Naive thymus-derived CD4-positive, alpha-beta T cell (primary cell): ENCODE results near the gene UCP3. TPM values are rescaled to one million over a fixed set of nuclear protein-coding genes. Genes with fewer than 3 reads are reported as not detected.

Source experiments
- ATAC-seq: fragments of 150-1000 bp; cut with Tn5 transposase; 2 replicates; pipeline ENCODE4 v1.10.0; 2021; ENCODE audit warnings: mild to moderate bottlenecking, moderate library complexity
- CTCF ChIA-PET: fragments of 350-600 bp; sonication (Branson Sonifier 250); formaldehyde crosslinking; loops from one replicate; lab custom pipeline; 2021; ENCODE audit warnings: antibody characterized with exemption; lab: Charles Lee
- POLR2A ChIA-PET: fragments of 350-600 bp; sonication (Branson Sonifier 250); formaldehyde crosslinking; loops from one replicate; lab custom pipeline; 2021; ENCODE audit warnings: antibody characterized with exemption, inconsistent platforms; lab: Charles Lee
- DNase-seq, 9 donors: peaks; one replicate each; pipeline versions ENCODE4 v3.0.0 to v3.0.0-alpha.2; 2020 to 2022; ENCODE audit warnings: mixed read lengths in 1 of 9
- H3K27ac ChIP-seq: one replicate; pipeline ENCODE4 v1.7.0; 2013; ENCODE audit warnings: mild to moderate bottlenecking, low read depth, low read length, moderate library complexity
- H3K27me3 ChIP-seq, 2 donors: one replicate each; pipeline ENCODE4 v1.7.0; 2013; ENCODE audit warnings: low read length in 2 of 2, mild to moderate bottlenecking in 2 of 2, moderate library complexity in 2 of 2; ENCODE audit not compliant: control insufficient read depth in 2 of 2, insufficient read depth in 2 of 2
- H3K36me3 ChIP-seq, 3 experiments: 1 replicate in 2 of 3; 2 replicates in 1 of 3; pipeline ENCODE4 v1.7.0; 2013; ENCODE audit warnings: low read length in 3 of 3, mild to moderate bottlenecking in 3 of 3, moderate library complexity in 1 of 3; ENCODE audit not compliant: insufficient read depth in 3 of 3, control insufficient read depth in 2 of 3
- H3K4me1 ChIP-seq, 2 donors: one replicate each; pipeline ENCODE4 v1.7.0; 2013; ENCODE audit warnings: low read length in 2 of 2, mild to moderate bottlenecking in 2 of 2, moderate library complexity in 1 of 2; ENCODE audit not compliant: control insufficient read depth in 2 of 2, insufficient read depth in 2 of 2
- H3K4me3 ChIP-seq: 2 replicates; pipeline ENCODE4 v1.7.0; 2013; ENCODE audit warnings: mild to moderate bottlenecking, low read length
- H3K9me3 ChIP-seq, 3 experiments: 1 replicate in 2 of 3; 2 replicates in 1 of 3; pipeline ENCODE4 v1.7.0; 2013; ENCODE audit warnings: low read length in 3 of 3; ENCODE audit not compliant: control insufficient read depth in 2 of 3
- H3K27ac Mint-ChIP-seq, 9 donors: one replicate each; pipeline ENCODE4 v1.8.0; 2020 to 2022; ENCODE audit warnings: mixed read lengths in 9 of 9, mild to moderate bottlenecking in 8 of 9, moderate library complexity in 5 of 9, inconsistent platforms in 2 of 9
- H3K27me3 Mint-ChIP-seq, 5 donors: one replicate each; pipeline ENCODE4 v1.8.0; 2021 to 2022; ENCODE audit warnings: mixed read lengths in 5 of 5, mild to moderate bottlenecking in 1 of 5
- H3K36me3 Mint-ChIP-seq, 5 donors: one replicate each; pipeline ENCODE4 v1.8.0; 2020 to 2022; ENCODE audit warnings: mixed read lengths in 5 of 5, mild to moderate bottlenecking in 3 of 5, inconsistent platforms in 1 of 5
- H3K4me1 Mint-ChIP-seq, 7 donors: one replicate each; pipeline ENCODE4 v1.8.0; 2020 to 2022; ENCODE audit warnings: mixed read lengths in 7 of 7, mild to moderate bottlenecking in 3 of 7, inconsistent platforms in 1 of 7
- H3K4me3 Mint-ChIP-seq, 10 donors: one replicate each; pipeline ENCODE4 v1.8.0; 2020 to 2022; ENCODE audit warnings: mild to moderate bottlenecking in 10 of 10, mixed read lengths in 10 of 10, moderate library complexity in 6 of 10, inconsistent platforms in 2 of 10
- H3K9me3 Mint-ChIP-seq, 11 donors: one replicate each; pipeline ENCODE4 v1.8.0; 2020 to 2022; ENCODE audit warnings: mixed read lengths in 11 of 11, mild to moderate bottlenecking in 4 of 11, inconsistent platforms in 1 of 11, moderate library complexity in 1 of 11
- intact Hi-C, 2 donors: fragments of 100-400 bp; cut with micrococcal nuclease; formaldehyde crosslinking; loops; one replicate each; pipeline ENCODE4 v1.15.1; 2023
- polyA plus RNA-seq, 2 donors: library from polyadenylated mRNA; unstranded; fragments of 300-500 nt; fragmentation: Illumina TruSeq; gene quantifications; one replicate each; pipeline ENCODE4 v1.2.3, GENCODE V29; 2021
- total RNA-seq, 6 experiments: library from RNA in 5 of 6; stranded (reverse) in 5 of 6; gene quantifications; 1 replicate in 5 of 6; 2 replicates in 1 of 6; pipeline ENCODE4 v1.2.3 and lab custom pipeline; 2021 to 2026

The UCP3 gene
- total and polyA plus RNA-seq, 7 experiments from 2014 or later: 0.41 to 10.5 (median 6.1) TPM

DNA sequence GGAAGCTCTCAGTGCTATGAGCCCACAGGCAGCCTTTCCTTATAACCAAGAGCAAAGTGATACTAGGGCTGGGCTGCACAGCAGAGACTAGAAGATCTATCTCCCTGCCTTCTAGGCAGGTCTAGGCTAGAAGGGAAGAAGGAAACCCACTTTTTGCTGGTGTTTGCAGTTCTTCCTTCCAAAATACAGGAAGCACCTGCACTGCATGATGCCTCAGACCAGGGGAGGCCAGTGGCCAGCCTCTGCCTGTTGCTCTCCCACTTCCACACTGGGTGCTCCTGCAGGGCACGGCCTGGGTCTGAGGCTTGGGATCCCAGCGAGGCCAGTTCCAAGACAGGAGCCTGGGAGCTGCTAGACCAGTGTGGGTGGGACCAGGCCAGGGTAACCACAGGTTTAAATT, 6.0 kb upstream of the UCP3 start:
- Histone ChIP-seq H3K9me3 (no peaks in the 10 kb centered on the region), H3K4me3 (no peak overlapping the region), H3K4me1 (peaks cover 66 to 67% of the 10 kb centered on the region in 2 donors), H3K36me3 (peaks cover 0 to 4% (median 0%) of the 10 kb centered on the region in 3 experiments), H3K27me3 (no peaks in the 10 kb centered on the region), H3K27ac (peak overlapping the region; percentile 8)
- no peak for DNase-seq
- peaks cover 4 to 30% (median 21%) of the 10 kb centered on the region in 5 donors for H3K36me3 Mint-ChIP-seq
- no peaks in the 10 kb centered on the region for H3K27me3 Mint-ChIP-seq
- peak overlapping the region; percentile 45 to 90 (median 79) for H3K27ac Mint-ChIP-seq
- ATAC-seq: no peak
- H3K4me1 Mint-ChIP-seq: peaks cover 40 to 82% (median 75%) of the 10 kb centered on the region in 7 donors
- H3K9me3 Mint-ChIP-seq: peaks cover 0 to 3% (median 0%) of the 10 kb centered on the region in 11 donors
- peak overlapping the region in 6 of 10 donors; percentile 18 to 57 (median 40) for H3K4me3 Mint-ChIP-seq
- intact Hi-C loops: no loop called here
- CTCF ChIA-PET: interaction anchor here (0.8 to 2.3 kb wide), 4 partner anchors 10 to 45 kb away, joined by 3 to 6 read pairs (median 4); no protein-coding TSS in a partner anchor
- POLR2A ChIA-PET: interaction anchor here (1.0 to 14.0 kb wide), 7 partner anchors 8 to 50 kb away, joined by 3 to 237 read pairs (median 26); partner anchors contain the start of gene UCP2

DNA sequence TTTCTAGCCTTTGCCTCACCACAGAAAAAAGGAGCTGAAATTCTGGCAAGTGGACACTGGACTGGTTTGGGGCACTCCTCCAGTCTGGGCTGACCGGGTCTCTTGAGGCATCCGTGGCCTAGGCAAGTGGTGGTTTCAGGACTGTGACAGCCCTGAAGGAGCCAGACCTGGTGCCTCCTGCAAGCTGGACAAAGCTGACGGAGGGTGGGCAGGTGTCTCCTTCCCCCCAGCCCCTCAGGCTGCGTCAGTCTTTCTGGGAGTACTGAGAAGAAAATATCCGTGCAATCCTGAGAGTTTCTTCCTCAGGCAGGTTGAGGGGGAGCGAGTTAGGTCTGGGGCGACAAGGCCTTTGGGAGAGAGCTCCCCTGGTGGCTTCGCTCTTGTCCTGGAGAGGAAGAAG, 4.3 kb upstream of the UCP3 start:
- intact Hi-C loops: no loop called here
- H3K9me3 Mint-ChIP-seq: peaks cover 0 to 3% (median 0%) of the 10 kb centered on the region in 11 donors
- ChIA-PET CTCF (interaction anchor here (1.0 to 2.3 kb wide), 4 partner anchors 8 to 49 kb away, joined by 3 to 13 read pairs (median 6); no protein-coding TSS in a partner anchor), POLR2A (interaction anchor here (0.9 to 14.0 kb wide), 7 partner anchors 8 to 157 kb away, joined by 3 to 237 read pairs (median 26); partner anchors contain the start of gene UCP2)
- ATAC-seq: no peak
- Histone ChIP-seq H3K4me3 (no peak overlapping the region), H3K4me1 (peaks cover 70 to 80% of the 10 kb centered on the region in 2 donors), H3K27me3 (no peaks in the 10 kb centered on the region), H3K27ac (no peak overlapping the region), H3K9me3 (no peaks in the 10 kb centered on the region), H3K36me3 (peaks cover 0 to 4% (median 0%) of the 10 kb centered on the region in 3 experiments)
- DNase-seq: no peak
- no peaks in the 10 kb centered on the region for H3K27me3 Mint-ChIP-seq
- H3K4me1 Mint-ChIP-seq: peaks cover 45 to 92% (median 85%) of the 10 kb centered on the region in 7 donors
- peak overlapping the region; percentile 38 to 98 (median 90) for H3K27ac Mint-ChIP-seq
- H3K4me3 Mint-ChIP-seq: peak overlapping the region in 1 of 10 donors; percentile 76
- peaks cover 4 to 29% (median 20%) of the 10 kb centered on the region in 5 donors for H3K36me3 Mint-ChIP-seq

- intact Hi-C loops: loop anchor here in 1 of 2 donors (1.0 kb wide), 1 partner anchor 8 kb away; no protein-coding TSS in a partner anchor
Observed at GRCh38 chr11:74012074-74012809, 3.4 kb upstream of the UCP3 start.

GRCh38 chr11:74011360-74012073, 2.6 kb upstream of the UCP3 start:
- POLR2A ChIA-PET: interaction anchor here (0.9 to 14.0 kb wide), 8 partner anchors 9 to 40 kb away, joined by 4 to 237 read pairs (median 8); partner anchors contain the start of gene UCP2
- intact Hi-C loops: loop anchor here (1.0 to 2.0 kb wide), 6 partner anchors 9 to 31 kb away; no protein-coding TSS in a partner anchor
- H3K9me3 Mint-ChIP-seq: peaks cover 0 to 3% (median 0%) of the 10 kb centered on the region in 11 donors
- CTCF ChIA-PET: interaction anchor here (0.6 to 1.4 kb wide), 4 partner anchors 22 to 162 kb away, joined by 3 to 4 read pairs (median 3); no protein-coding TSS in a partner anchor
- Histone ChIP-seq H3K9me3 (no peaks in the 10 kb centered on the region), H3K27ac (peak overlapping the region; percentile 61), H3K27me3 (no peaks in the 10 kb centered on the region), H3K4me1 (peaks cover 83 to 95% of the 10 kb centered on the region in 2 donors), H3K36me3 (no peaks in the 10 kb centered on the region), H3K4me3 (no peak overlapping the region)
- H3K4me3 Mint-ChIP-seq: peak overlapping the region; percentile 55 to 81 (median 66)
- peaks cover 46 to 99% (median 87%) of the 10 kb centered on the region in 7 donors for H3K4me1 Mint-ChIP-seq
- DNase-seq: peak in 8 of 9 donors; percentile 16 to 67 (median 46)
- ATAC-seq: peak; percentile 84
- H3K27ac Mint-ChIP-seq: peak overlapping the region; percentile 80 to 98 (median 94)
- peaks cover 4 to 23% (median 7%) of the 10 kb centered on the region in 5 donors for H3K36me3 Mint-ChIP-seq
- H3K27me3 Mint-ChIP-seq: no peaks in the 10 kb centered on the region

More at GRCh38 chr11:74012074-74012809, 3.4 kb upstream of the UCP3 start:
- no peaks in the 10 kb centered on the region for H3K27me3 ChIP-seq
- CTCF ChIA-PET: interaction anchor here (0.6 to 1.8 kb wide), 5 partner anchors 8 to 161 kb away, joined by 3 to 13 read pairs (median 3); no protein-coding TSS in a partner anchor
- no peaks in the 10 kb centered on the region for H3K9me3 ChIP-seq
- ATAC-seq: no peak
- H3K27me3 Mint-ChIP-seq: no peaks in the 10 kb centered on the region
- no peak for DNase-seq
- H3K4me3 ChIP-seq: no peak overlapping the region
- H3K36me3 Mint-ChIP-seq: peaks cover 4 to 28% (median 14%) of the 10 kb centered on the region in 5 donors
- H3K27ac Mint-ChIP-seq: peak overlapping the region; percentile 80 to 98 (median 94)
- peak overlapping the region; percentile 55 to 81 (median 66) for H3K4me3 Mint-ChIP-seq
- peaks cover 0 to 4% (median 0%) of the 10 kb centered on the region in 3 experiments for H3K36me3 ChIP-seq
- peak overlapping the region; percentile 61 for H3K27ac ChIP-seq
- peaks cover 76 to 88% of the 10 kb centered on the region in 2 donors for H3K4me1 ChIP-seq
- peaks cover 0 to 3% (median 0%) of the 10 kb centered on the region in 11 donors for H3K9me3 Mint-ChIP-seq
- POLR2A ChIA-PET: interaction anchor here (0.9 to 14.0 kb wide), 8 partner anchors 8 to 156 kb away, joined by 3 to 237 read pairs (median 8); partner anchors contain the start of gene UCP2
- H3K4me1 Mint-ChIP-seq: peaks cover 42 to 99% (median 90%) of the 10 kb centered on the region in 7 donors

GRCh38 chr11:74010306-74011300, 1.7 kb upstream of the UCP3 start:
- peak in 1 of 9 donors; percentile 20 for DNase-seq
- peaks cover 47 to 99% (median 87%) of the 10 kb centered on the region in 7 donors for H3K4me1 Mint-ChIP-seq

More at GRCh38 chr11:74010306-74011300, 1.7 kb upstream of the UCP3 start:
- peaks cover 89 to 96% of the 10 kb centered on the region in 2 donors for H3K4me1 ChIP-seq
- Mint-ChIP-seq H3K27ac (peak overlapping the region; percentile 80 to 98 (median 94)), H3K27me3 (no peaks in the 10 kb centered on the region), H3K36me3 (peaks cover 0 to 17% (median 0%) of the 10 kb centered on the region in 5 donors), H3K4me3 (peak overlapping the region; percentile 55 to 81 (median 72)), H3K9me3 (no peaks in the 10 kb centered on the region)
- H3K4me3 ChIP-seq: no peak overlapping the region
- no peaks in the 10 kb centered on the region for H3K36me3 ChIP-seq
- no peak for ATAC-seq
- ChIA-PET CTCF (interaction anchor here (0.5 to 1.4 kb wide), 7 partner anchors 8 to 216 kb away, joined by 3 to 9 read pairs (median 4); no protein-coding TSS in a partner anchor), POLR2A (interaction anchor here (1.1 to 14.0 kb wide), 8 partner anchors 8 to 44 kb away, joined by 3 to 237 read pairs (median 8); partner anchors contain the start of gene UCP2)
- intact Hi-C loops: loop anchor here (1.0 to 2.0 kb wide), 6 partner anchors 15 to 46 kb away; no protein-coding TSS in a partner anchor
- H3K27ac ChIP-seq: peak overlapping the region; percentile 61
- no peaks in the 10 kb centered on the region for H3K9me3 ChIP-seq
- no peaks in the 10 kb centered on the region for H3K27me3 ChIP-seq
